22Rv1 (cell line): Measurements from ENCODE around the gene AKR1D1.

Source experiments
- CTCF ChIP-seq: fragments of 450-650 bp; IDR thresholded peaks from 2 replicates; pipeline ENCODE4 v1.5.1; 2017; ENCODE audit warnings: mild to moderate bottlenecking
- ZFX ChIP-seq: fragments of 450-650 bp; IDR thresholded peaks from 2 replicates; pipeline ENCODE4 v1.6.1; 2017; ENCODE audit warnings: antibody characterized with exemption, borderline replicate concordance

GRCh38 chr7:138125598-138126111 lies 49.4 kb downstream of the AKR1D1 start:
- no peak for TF ChIP-seq CTCF
- TF ChIP-seq ZFX, result no peak
